Uterus (tissue), 2 donors: ENCODE data around the gene STRA6.

Experiments
- POLR2A ChIP-seq, 2 donors: fragments of 450-650 bp; IDR thresholded peaks; one replicate each; pipeline ENCODE4 v1.6.1; 2016; ENCODE audit warnings: antibody characterized with exemption in 2 of 2, mild to moderate bottlenecking in 1 of 2, moderate library complexity in 1 of 2
- TF ChIP-seq, protein P1 (sequence below), 4 experiments: fragments of 200-600 bp in 2 of 4; fragments of 450-650 bp in 2 of 4; sonication (generic) in 2 of 4; IDR thresholded peaks; one replicate each; pipeline ENCODE4 v1.5.1; 2016 to 2019; ENCODE audit warnings: antibody characterized with exemption in 4 of 4, mild to moderate bottlenecking in 2 of 4, moderate library complexity in 1 of 4

DNA sequence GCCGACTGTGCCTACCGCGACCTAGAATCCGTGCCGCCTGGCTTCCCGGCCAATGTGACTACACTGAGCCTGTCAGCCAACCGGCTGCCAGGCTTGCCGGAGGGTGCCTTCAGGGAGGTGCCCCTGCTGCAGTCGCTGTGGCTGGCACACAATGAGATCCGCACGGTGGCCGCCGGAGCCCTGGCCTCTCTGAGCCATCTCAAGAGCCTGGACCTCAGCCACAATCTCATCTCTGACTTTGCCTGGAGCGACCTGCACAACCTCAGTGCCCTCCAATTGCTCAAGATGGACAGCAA is 27.7 kb downstream of the STRA6 start:
- TF ChIP-seq, protein P1, sequence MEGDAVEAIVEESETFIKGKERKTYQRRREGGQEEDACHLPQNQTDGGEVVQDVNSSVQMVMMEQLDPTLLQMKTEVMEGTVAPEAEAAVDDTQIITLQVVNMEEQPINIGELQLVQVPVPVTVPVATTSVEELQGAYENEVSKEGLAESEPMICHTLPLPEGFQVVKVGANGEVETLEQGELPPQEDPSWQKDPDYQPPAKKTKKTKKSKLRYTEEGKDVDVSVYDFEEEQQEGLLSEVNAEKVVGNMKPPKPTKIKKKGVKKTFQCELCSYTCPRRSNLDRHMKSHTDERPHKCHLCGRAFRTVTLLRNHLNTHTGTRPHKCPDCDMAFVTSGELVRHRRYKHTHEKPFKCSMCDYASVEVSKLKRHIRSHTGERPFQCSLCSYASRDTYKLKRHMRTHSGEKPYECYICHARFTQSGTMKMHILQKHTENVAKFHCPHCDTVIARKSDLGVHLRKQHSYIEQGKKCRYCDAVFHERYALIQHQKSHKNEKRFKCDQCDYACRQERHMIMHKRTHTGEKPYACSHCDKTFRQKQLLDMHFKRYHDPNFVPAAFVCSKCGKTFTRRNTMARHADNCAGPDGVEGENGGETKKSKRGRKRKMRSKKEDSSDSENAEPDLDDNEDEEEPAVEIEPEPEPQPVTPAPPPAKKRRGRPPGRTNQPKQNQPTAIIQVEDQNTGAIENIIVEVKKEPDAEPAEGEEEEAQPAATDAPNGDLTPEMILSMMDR (IDR thresholded peaks at IDR 0.05), result no peak
- no peak for TF ChIP-seq POLR2A (IDR thresholded peaks at IDR 0.05)
